Renal cortical epithelial cell (primary cell): ENCODE results near the gene FAR2. TPM values are rescaled to one million over a fixed set of nuclear protein-coding genes. Genes with fewer than 3 reads are reported as not detected.
"Not testable (repeated sequence)": the region's sequence is repeated elsewhere in the genome, so short reads cannot be mapped to it uniquely, and the experiment has no call there.

Experiments
- DNase-seq: peaks from one replicate; pipeline ENCODE4 v3.0.0-alpha.2; 2011; ENCODE audit warnings: low read depth
- total RNA-seq: library from RNA; depleted of rRNA; stranded (reverse); fragments of >200 nt; gene quantifications from 2 replicates; pipeline ENCODE4 v1.2.3, GENCODE V29; 2014

FAR2 gene
- total RNA-seq, 1 donor from 2014 or later = 1.6 TPM

DNA sequence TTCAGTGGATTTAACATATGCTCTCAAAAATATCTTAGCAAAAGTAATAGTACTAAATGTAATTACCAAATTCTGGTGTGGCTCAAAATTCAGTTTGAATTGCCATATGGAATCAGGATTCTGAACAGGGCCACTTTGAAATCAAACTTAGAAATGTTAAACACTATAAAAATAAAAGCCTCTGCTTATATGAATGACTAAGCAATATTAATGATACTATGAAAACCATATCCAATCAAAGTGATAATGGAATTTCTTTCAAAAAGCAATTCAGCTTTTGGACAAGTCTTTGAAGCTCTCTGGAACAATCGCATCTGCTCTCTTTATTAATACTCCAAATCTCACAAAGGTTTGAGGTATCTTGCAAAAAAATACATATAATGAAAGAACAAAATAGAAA lies 180.3 kb downstream of the FAR2 start:
- no peak for DNase-seq

DNA sequence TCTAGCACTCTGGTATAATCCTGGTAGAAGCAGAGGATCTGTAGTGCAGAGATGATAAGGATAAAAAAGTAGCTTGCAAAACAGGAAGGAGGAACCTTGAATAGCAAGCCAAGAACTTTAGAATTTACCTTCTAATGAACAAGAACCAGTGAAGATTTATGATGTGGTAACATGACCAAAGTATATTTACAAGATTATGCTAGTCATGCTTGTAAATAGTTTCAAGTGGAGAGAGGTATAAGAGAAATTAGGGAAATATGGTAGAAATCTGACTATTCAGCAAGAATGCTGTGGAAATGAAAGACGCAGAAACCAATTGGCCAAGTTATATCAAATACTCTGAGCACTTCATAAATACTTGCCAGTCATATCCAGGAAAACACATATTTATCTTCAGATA lies 184.1 kb downstream of the FAR2 start:
- DNase-seq = no peak

DNA sequence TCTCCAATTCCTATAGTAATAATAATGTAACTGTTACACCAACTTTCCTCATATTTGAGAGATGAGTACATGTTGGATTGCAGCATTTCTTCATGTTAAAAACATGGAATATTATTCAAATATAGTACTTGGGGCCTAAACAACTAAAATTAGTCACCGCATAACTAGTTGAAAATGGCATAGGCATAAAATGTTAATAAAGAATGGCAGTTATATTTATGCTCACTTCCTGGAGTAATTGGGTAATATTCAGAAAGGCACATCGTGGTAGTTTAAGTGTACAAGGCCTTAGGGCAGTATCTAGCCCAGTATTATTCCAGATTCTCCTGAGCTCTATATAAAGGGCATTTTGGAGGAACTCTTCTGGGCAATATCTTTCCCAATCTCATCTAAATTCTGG lies 185.9 kb downstream of the FAR2 start:
- no peak for DNase-seq

DNA sequence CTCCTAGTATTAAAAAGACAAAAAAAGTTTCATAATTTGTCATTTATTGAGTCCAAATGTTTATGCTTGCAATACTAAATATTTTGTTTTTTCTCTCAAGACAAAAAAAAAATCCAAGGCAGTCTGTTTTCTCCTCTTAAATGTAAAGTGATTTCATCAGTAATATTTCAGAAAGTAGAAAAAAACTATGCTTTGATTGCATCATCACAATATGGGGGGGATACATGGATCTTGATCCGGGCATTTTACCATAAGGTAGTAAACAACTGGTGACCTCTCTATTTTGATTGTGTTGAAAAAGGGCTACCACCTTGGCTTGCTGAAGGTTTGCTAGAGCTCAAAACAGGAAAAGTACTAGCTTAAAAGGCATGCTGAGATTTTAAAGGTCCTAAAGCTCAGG lies 188.2 kb downstream of the FAR2 start:
- DNase-seq = no peak

DNA sequence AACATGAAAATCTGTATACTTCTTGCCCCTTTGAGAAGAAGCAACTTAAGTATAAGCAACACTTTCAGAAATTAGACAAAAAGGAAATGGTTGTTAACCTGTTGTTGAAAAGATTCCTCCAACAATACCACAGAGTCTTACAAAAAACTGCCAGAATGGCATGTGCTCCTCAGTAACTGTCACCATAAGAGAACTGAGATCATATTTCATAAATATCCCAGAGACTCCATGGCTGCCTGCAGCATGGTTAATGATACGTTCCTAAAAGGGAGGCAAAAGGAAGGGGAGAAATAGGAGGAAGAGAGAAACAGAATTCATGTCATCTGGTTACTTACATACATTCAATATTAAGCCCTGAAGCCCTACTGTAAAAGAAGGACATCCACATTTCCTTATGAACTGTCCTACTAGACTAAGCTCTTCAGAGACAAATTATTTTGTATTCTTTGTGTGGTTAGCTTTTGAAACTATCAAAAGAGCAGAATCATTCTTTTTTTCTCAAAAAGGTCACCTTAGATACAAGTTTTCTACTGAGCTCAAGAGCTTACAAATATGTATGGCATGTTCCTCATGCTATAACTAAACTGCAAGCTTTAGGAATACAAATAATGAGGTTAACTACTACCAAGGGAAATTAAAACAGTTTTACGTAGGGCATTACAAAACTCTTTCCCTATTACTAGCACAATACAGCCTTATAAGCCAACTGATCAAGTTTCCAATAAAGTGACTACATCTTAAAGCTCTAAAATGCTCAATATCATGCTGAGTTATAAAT lies 194.1 kb downstream of the FAR2 start:
- no peak for DNase-seq

GRCh38 chr12:29346769-29347421 lies 197.8 kb downstream of the FAR2 start:
- DNase-seq = peak; percentile 56

DNA sequence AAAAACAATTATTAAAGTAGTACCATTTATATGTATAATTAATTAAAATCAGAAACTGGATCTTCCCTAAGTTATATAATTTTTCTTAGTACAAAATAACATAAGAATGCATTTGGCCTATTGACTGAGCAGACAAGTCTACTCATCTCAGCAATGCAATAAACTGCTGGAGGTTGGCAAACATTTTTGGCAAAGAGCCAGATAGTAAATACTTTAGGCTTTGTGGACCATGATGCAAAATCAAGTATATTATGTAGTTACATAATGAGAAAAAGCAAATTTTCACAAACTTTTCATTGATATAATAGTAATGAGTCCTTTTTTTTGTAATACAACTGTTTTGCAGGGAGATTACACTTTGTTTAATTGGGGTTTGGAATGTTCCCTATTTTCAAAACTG lies 201.0 kb downstream of the FAR2 start:
- DNase-seq = peak; percentile 64

GRCh38 chr12:29354954-29355353 lies 205.9 kb downstream of the FAR2 start:
- no peak for DNase-seq

DNA sequence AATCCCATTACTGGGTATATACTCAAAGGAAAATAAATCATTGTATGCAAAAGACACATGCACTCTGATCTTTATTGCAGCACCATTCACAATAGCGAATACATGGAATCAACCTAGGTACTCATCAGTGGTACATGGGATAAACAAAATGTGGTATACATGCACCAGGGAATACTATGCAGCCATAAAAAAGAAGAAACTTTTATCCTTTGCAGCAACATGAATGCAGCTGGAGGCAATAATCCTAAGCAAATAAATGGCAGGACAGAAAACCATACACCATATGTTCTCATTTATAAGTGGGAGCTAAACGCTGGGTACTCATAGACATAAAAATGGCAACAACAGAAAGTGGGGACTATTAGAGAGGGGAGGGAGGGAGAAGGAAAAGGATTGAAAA lies 216.0 kb downstream of the FAR2 start:
- no peak for DNase-seq

DNA sequence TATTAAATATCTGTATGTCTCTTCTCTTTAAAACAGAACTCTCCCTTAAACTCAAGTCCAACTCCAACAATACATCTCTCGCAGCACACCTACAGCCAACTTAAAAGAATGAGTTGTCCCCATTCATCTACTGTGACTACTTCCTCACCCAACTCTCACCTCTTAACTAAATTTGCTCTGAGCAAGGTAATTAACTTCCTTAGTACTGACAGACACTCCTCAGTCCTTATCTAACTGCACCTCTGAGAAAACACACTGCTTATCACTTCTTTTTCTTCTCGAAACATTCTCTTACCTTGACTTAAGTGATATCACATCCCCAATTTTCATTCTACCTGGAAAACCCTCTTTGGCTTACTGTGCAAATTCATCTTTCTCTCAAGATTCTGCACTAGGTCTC lies 224.9 kb downstream of the FAR2 start:
- DNase-seq = no peak

- no peak for DNase-seq
These were observed 225.8 kb downstream of the FAR2 start for GRCh38 chr12:29374913-29375312.

GRCh38 chr12:29376118-29376517 lies 227.0 kb downstream of the FAR2 start:
- DNase-seq = no peak

- DNase-seq = peak; percentile 100
These were observed 231.8 kb downstream of the FAR2 start, which contains the start of gene ERGIC2 for GRCh38 chr12:29380536-29381523. Gene ERGIC2, minus strand, starts transcription at chr12:29381172. Its CDS starts 9,539 bp downstream, at chr12:29371633.

DNA sequence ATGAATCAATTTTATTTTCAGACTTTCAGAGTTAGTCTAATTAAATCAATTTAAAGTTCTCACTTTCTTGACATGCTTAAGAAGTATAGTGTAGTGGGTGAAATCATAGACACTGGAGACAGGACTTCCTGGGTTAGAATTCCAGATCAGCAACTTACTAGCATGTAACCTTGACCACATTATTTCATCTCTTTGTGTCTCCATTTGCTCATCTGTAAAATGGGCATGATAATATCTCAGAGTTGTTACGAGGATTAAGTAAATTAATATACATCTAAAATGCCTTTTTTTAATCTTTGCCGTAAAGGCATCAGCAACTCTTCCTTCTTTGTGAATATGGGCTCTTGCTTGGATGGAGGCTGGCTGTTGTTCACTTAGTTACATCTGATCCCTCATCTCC lies 233.2 kb downstream of the FAR2 start:
- no peak for DNase-seq

DNA sequence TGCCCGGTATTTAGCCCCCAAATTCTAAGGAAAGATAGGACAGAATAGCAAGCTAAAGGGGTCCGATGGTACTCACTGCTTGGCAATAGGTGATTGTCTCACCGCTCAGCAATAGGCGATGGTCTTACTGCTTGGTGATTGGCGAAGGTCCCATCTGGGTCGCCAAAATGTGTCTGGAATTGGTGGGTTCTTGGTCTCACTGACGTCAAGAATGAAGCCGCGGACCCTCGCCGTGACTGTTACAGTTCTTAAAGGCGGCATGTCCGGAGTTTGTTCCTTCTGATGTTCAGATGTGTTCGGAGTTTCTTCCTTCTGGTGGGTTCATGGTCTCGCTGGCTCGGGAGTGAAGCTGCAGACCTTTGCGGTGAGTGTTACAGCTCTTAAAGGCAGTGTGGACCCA lies 236.1 kb downstream of the FAR2 start:
- not testable (repeated sequence) for DNase-seq

Other genes starting within 250 kb of the FAR2 start
- 89.9 and 114 TPM in 2 replicates for gene ERGIC2, start 231.9 kb downstream of the FAR2 start, total RNA-seq